ENCODE measurements around the gene BORCS6.

BORCS6 gene

DNA sequence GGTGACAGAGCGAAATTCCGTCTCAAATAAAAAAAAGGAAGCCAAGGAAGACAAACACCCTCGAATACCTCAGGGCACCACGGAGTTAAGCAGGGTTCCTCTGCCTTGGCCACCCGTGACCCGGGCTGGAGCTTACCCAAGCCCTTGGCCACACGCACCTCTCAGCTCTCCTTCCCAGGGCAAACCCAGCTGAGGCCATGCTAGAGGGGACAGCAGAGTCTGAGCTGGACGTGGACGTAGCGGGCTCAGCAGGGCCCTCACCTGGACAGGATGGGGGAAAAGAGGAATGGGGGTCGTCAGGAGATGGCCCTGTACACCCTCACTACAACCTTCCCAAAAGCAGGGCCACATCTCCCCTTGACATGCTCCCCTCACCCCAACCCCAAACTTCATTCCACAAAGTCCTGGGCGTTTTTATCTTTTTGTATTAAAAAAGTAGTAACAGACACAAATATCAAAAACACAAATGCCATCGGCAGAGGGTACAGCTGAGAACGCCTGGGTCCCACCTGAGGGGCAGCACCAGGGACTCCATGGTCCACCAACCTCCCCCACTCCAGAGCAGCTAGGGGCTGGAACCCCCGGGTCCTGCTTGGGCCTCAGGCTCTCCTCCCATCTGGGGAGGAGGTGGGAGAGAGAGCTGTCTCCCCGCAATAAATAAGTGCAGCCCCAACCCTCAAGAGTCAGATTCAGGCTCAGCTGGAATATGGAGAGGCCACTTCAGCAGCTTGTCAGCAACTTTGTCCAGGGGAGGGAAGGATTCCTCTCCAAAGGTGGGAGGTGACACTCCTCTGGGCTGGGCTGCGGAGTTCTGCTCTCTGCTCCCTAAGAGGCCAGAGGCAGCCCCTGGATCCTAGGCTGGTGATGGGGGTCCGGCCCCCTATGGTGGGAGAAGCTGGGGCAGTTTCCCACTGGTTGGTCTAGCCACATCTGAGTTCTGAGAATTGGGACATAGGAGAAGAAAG, 49.6 kb downstream of the BORCS6 start:
- no peak for DNase-seq

DNA sequence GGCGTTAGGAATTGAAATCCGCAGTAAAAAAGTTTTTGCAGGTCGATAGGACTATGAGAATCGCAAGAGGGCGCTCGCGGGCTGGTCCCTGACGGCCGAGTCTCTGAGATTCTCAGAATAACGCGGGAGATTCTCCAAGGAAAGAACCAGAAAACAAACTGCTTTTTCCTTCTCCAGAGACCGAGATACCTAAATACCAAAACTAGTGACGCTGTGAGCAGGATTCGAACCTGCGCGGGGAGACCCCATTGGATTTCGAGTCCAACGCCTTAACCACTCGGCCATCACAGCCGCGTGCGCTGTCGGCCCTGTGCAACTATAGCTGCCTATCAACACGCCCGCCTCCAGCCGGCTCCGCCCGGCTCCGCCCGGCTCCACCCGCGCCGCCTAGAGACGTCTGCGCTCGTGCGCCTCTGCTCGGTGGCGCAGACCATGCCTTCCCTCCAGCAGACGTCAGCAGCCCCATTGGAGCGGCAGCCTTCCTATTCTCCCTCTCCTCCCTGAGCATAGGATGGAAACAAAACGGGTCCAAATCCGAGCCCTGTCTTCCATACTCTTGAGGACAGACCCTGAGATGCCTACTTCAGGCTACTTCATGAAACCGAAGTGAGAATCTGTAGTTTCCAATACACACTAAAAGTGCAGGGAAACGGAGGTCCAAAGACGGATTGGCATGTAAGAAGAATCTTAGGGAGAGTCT, 51.2 kb downstream of the BORCS6 start:
- DNase-seq = peak; percentile 98

DNA sequence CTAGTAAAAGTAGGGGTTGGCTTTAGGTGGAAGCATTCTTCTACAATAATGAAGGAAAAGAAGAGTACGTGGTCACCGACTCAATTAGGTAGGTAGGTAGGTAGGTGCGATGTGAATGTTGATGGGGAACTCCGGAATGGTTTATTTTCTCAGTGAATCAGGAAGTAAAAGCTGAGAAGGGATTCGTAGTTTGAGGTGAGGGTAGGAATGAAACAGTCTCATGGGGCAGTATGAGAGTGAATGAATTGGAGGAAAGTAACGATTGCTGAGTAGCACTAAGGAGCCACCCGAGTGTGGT, 51.7 kb downstream of the BORCS6 start:
- DNase-seq = no peak
